IMR-90 (cell line): ENCODE results near the gene DEF6. TPM values are rescaled to one million over a fixed set of nuclear protein-coding genes. Genes with fewer than 3 reads are reported as not detected.
A peak's percentile ranks its signal among the peaks of the same experiment; 100 is the strongest.

Source experiments
- ATAC-seq: fragments of 200-7000 bp; cut with Tn5 transposase; 2 replicates; pipeline ENCODE4 v1.9.1; 2020; ENCODE audit warnings: low read depth, mild to moderate bottlenecking, moderate library complexity
- BruUV-seq: library from RNA; stranded (reverse); fragments of 400-500 nt; replicated peaks from 2 replicates; lab custom pipeline; 2021; lab: Mats Ljungman, UMichigan
- CTCF ChIA-PET: fragments of 300-600 bp; formaldehyde crosslinking; extraction: SDS; loops from one replicate; lab custom pipeline; 2021; ENCODE audit warnings: antibody characterized with exemption; lab: Yijun Ruan, JAX
- POLR2A ChIA-PET: fragments of 300-600 bp; sonication (Branson Sonifier 250); formaldehyde crosslinking; loops from one replicate; lab custom pipeline; 2022; ENCODE audit warnings: antibody characterized with exemption; ENCODE audit not compliant: unreplicated experiment; lab: Charles Lee
- DNase-seq: peaks from one replicate; pipeline ENCODE4 v3.0.0; 2013
- H2AFZ ChIP-seq: replicated peaks from 2 replicates; pipeline ENCODE3; 2013; ENCODE audit warnings: low read length, mild to moderate bottlenecking; ENCODE audit not compliant: poor library complexity
- H2AK5ac ChIP-seq: 2 replicates; pipeline ENCODE4 v1.6.1; 2013; ENCODE audit warnings: low read depth, low read length, inconsistent platforms
- H2AK9ac ChIP-seq: replicated peaks from 2 replicates; pipeline ENCODE3; 2013; ENCODE audit warnings: mild to moderate bottlenecking, low read depth, low read length, moderate library complexity; ENCODE audit not compliant: poor library complexity
- H2BK120ac ChIP-seq: 2 replicates; pipeline ENCODE4 v1.6.1; 2013; ENCODE audit warnings: low read depth, low read length, inconsistent platforms
- H2BK15ac ChIP-seq: 3 replicates; pipeline ENCODE4 v1.6.1; 2013; ENCODE audit warnings: low read depth, low read length, inconsistent platforms
- H2BK20ac ChIP-seq: 2 replicates; pipeline ENCODE4 v1.6.1; 2013; ENCODE audit warnings: low read depth, mild to moderate bottlenecking, inconsistent platforms, low read length, moderate library complexity
- H2BK5ac ChIP-seq: 2 replicates; pipeline ENCODE4 v1.6.1; 2013; ENCODE audit warnings: mild to moderate bottlenecking, low read depth, low read length, inconsistent platforms; ENCODE audit not compliant: poor library complexity, severe bottlenecking
- H3K14ac ChIP-seq: replicated peaks from 2 replicates; pipeline ENCODE4 v1.6.1; 2013; ENCODE audit warnings: low read depth, low read length, inconsistent platforms
- H3K18ac ChIP-seq: 2 replicates; pipeline ENCODE4 v1.6.1; 2013; ENCODE audit warnings: low read depth, low read length, control low read depth
- H3K23ac ChIP-seq: 2 replicates; pipeline ENCODE4 v1.6.1; 2013; ENCODE audit warnings: low read depth, low read length, inconsistent platforms
- H3K27ac ChIP-seq: 2 replicates; pipeline ENCODE4 v1.5.1; 2013; ENCODE audit warnings: mild to moderate bottlenecking, control low read depth, low read length; ENCODE audit not compliant: insufficient read depth
- H3K27me3 ChIP-seq: 2 replicates; pipeline ENCODE4 v1.6.1; 2013; ENCODE audit warnings: low read length; ENCODE audit not compliant: control insufficient read depth, insufficient read depth
- H3K36me3 ChIP-seq: 2 replicates; pipeline ENCODE4 v1.6.1; 2013; ENCODE audit warnings: low read length, mixed read lengths; ENCODE audit not compliant: control insufficient read depth, insufficient read depth
- H3K4ac ChIP-seq: 2 replicates; pipeline ENCODE4 v1.6.1; 2013; ENCODE audit warnings: low read depth, low read length, inconsistent platforms
- H3K4me1 ChIP-seq: 2 replicates; pipeline ENCODE4 v1.6.1; 2013; ENCODE audit warnings: low read length, mixed read lengths; ENCODE audit not compliant: control insufficient read depth, insufficient read depth
- H3K4me2 ChIP-seq: 2 replicates; pipeline ENCODE4 v1.6.1; 2013; ENCODE audit warnings: low read depth, mild to moderate bottlenecking, control low read depth, low read length, moderate library complexity
- H3K4me3 ChIP-seq: 2 replicates; pipeline ENCODE4 v1.5.1; 2013; ENCODE audit warnings: low read depth, mild to moderate bottlenecking, control low read depth, low read length, moderate library complexity; ENCODE audit not compliant: insufficient read depth
- H3K56ac ChIP-seq: 2 replicates; pipeline ENCODE4 v1.6.1; 2013; ENCODE audit warnings: low read length, inconsistent platforms; ENCODE audit not compliant: insufficient read depth; ENCODE audit errors: extremely low read depth
- H3K79me1 ChIP-seq, 2 experiments: 2 replicates each; pipeline ENCODE4 v1.6.1; 2013; ENCODE audit warnings: low read length in 2 of 2, inconsistent platforms in 1 of 2, low read depth in 1 of 2
- H3K9ac ChIP-seq: 2 replicates; pipeline ENCODE4 v1.6.1; 2013; ENCODE audit warnings: low read depth, low read length, control low read depth
- H3K9me1 ChIP-seq: 2 replicates; pipeline ENCODE4 v1.6.1; 2013; ENCODE audit warnings: low read length, inconsistent platforms; ENCODE audit not compliant: insufficient read depth
- H3K9me3 ChIP-seq: 2 replicates; pipeline ENCODE4 v1.6.1; 2013; ENCODE audit warnings: low read length; ENCODE audit not compliant: control insufficient read depth, insufficient read depth
- H4K20me1 ChIP-seq: 2 replicates; pipeline ENCODE4 v1.6.1; 2013; ENCODE audit warnings: low read length, inconsistent platforms; ENCODE audit not compliant: insufficient read depth
- H4K5ac ChIP-seq: 2 replicates; pipeline ENCODE4 v1.6.1; 2013; ENCODE audit warnings: mild to moderate bottlenecking, low read depth, low read length, control low read depth
- H4K8ac ChIP-seq, 2 experiments: 2 replicates each; pipeline ENCODE4 v1.6.1; 2013; ENCODE audit warnings: low read depth in 2 of 2, low read length in 2 of 2, control low read depth in 1 of 2, inconsistent platforms in 1 of 2
- H4K91ac ChIP-seq: 2 replicates; pipeline ENCODE4 v1.6.1; 2013; ENCODE audit warnings: low read depth, low read length, inconsistent platforms; ENCODE audit not compliant: insufficient read depth
- CEBPB ChIP-seq: IDR thresholded peaks from 2 replicates; pipeline ENCODE4 v1.6.1; 2012; ENCODE audit warnings: low read depth, low read length, improper control_type of control experiment
- MAFK ChIP-seq: IDR thresholded peaks from 2 replicates; pipeline ENCODE4 v1.6.1; 2012; ENCODE audit warnings: low read depth, low read length, improper control_type of control experiment
- MAZ ChIP-seq: IDR thresholded peaks from 2 replicates; pipeline ENCODE4 v1.6.1; 2012; ENCODE audit warnings: low read depth, mild to moderate bottlenecking, low read length, improper control_type of control experiment, moderate library complexity, borderline replicate concordance
- MXI1 ChIP-seq: IDR thresholded peaks from 2 replicates; pipeline ENCODE4 v1.6.1; 2012; ENCODE audit warnings: low read depth, mild to moderate bottlenecking, low read length, moderate library complexity, borderline replicate concordance
- NFE2L2 ChIP-seq: fragments of 150-350 bp; IDR thresholded peaks from 2 replicates; pipeline ENCODE4 v1.6.1; 2016; ENCODE audit warnings: low read depth, mild to moderate bottlenecking, low read length
- POLR2A ChIP-seq: IDR thresholded peaks from 2 replicates; pipeline ENCODE4 v1.6.1; 2012; ENCODE audit warnings: mild to moderate bottlenecking, low read depth, low read length
- RAD21 ChIP-seq: IDR thresholded peaks from 2 replicates; pipeline ENCODE4 v1.6.1; 2012; ENCODE audit warnings: low read length, improper control_type of control experiment
- RCOR1 ChIP-seq: IDR thresholded peaks from 2 replicates; pipeline ENCODE4 v1.6.1; 2012; ENCODE audit warnings: mild to moderate bottlenecking, low read length, improper control_type of control experiment; ENCODE audit not compliant: insufficient replicate concordance
- WGBS, 2 experiments: methylation state at CpG; one replicate each; pipeline versions ENCODE4 v1.1.5 to v1.1.7; 2013; ENCODE audit warnings: missing lambda C conversion rate in 2 of 2; ENCODE audit not compliant: insufficient read length in 1 of 2; ENCODE audit errors: extremely low coverage in 2 of 2; 5-methylcytosine and 5-hydroxymethylcytosine counted together
- dilution Hi-C: fragments of 300-500 bp; cut with HindIII; formaldehyde crosslinking; loops from one replicate; pipeline ENCODE4 v1.14.3; 2018; ENCODE audit warnings: low sequenced_read_pairs; ENCODE audit not compliant: unreplicated experiment
- in situ Hi-C: fragments of 300-500 bp; cut with MboI; formaldehyde crosslinking; loops from 3 replicates; pipeline ENCODE4 v1.14.3; 2019; ENCODE audit warnings: low sequenced_read_pairs, inconsistent platforms, mixed read lengths
- intact Hi-C: fragments of 100-400 bp; cut with micrococcal nuclease; formaldehyde crosslinking; loops from 2 replicates; pipeline ENCODE4 v1.10.0; 2022
- polyA plus RNA-seq, 3 experiments: library from polyadenylated mRNA; depleted of rRNA; stranded (reverse); fragments of >200 nt; gene quantifications; 2 replicates each; pipeline ENCODE4 v1.2.3, GENCODE V29; 2012; ENCODE audit warnings: low replicate concordance in 1 of 3
- total RNA-seq: library from RNA; depleted of rRNA; stranded (reverse); fragments of >200 nt; gene quantifications from 2 replicates; pipeline ENCODE4 v1.2.3, GENCODE V29; 2012

DEF6 gene
- total and polyA plus RNA-seq, 2 of the 4 experiments (the other 2 are of a cell fraction) = 2.5 to 4.2 TPM

GRCh38 chr6:35317483-35318195, 20.0 kb downstream of the DEF6 start:
- TF ChIP-seq RAD21 (no peak), MAFK (no peak), MAZ (no peak), RCOR1 (no peak), POLR2A (no peak), CEBPB (no peak), NFE2L2 (no peak), MXI1 (no peak)
- Histone ChIP-seq H4K8ac (peak overlapping the region in 1 of 2 experiments; percentile 2; a peak in 1 of 4 replicates), H2AFZ (peak overlapping the region; percentile 91), H2BK5ac (no peak overlapping the region), H3K4ac (no peak overlapping the region), H2AK9ac (peak overlapping the region; percentile 25), H4K5ac (no peak overlapping the region), H3K9me3 (no peaks in the 10 kb centered on the region), H3K18ac (no peak overlapping the region), H2AK5ac (no peak overlapping the region), H3K4me3 (peak overlapping the region; percentile 35), H3K27me3 (peaks cover 10% of the 10 kb centered on the region), H3K9me1 (peaks cover 4% of the 10 kb centered on the region), H3K27ac (no peak overlapping the region; the same call in 1 of the 2 replicates), H2BK120ac (no peak overlapping the region), H3K79me1 (no peaks in the 10 kb centered on the region), H3K36me3 (no peaks in the 10 kb centered on the region), H4K91ac (no peak overlapping the region), H3K4me2 (peak overlapping the region; percentile 60), H3K14ac (no peak overlapping the region), H3K9ac (peak overlapping the region; percentile 31; the same call in 1 of the 2 replicates), H2BK20ac (no peak overlapping the region), H3K56ac (no peak overlapping the region), H3K23ac (peak overlapping the region; percentile 76), H4K20me1 (no peaks in the 10 kb centered on the region), H2BK15ac (no peak overlapping the region), H3K4me1 (peaks cover 2% of the 10 kb centered on the region; the same call in 1 of the 2 replicates)
- CTCF ChIA-PET = interaction anchor here (1.0 to 1.7 kb wide), 3 partner anchors 11 to 132 kb away, joined by 4 to 10 read pairs (median 9); no protein-coding TSS in a partner anchor
- BruUV-seq = no TSS peak
- in situ Hi-C loops (loop anchor here (25.0 kb wide), 1 partner anchor 420 kb away; the partner anchor contains the start of gene ARMC12), intact Hi-C loops (no loop called here), dilution Hi-C loops (no loop called here)
- ATAC-seq (peak; percentile 25), DNase-seq (no peak)
- WGBS, 2 experiments = 22% methylated on average over 21 of the region's 28 CpGs; no CpG with 5 or more reads in 1 of the 2 experiments
- POLR2A ChIA-PET = no interaction called here
